NCI-H748 (cell line): ENCODE data around the gene LRRC4B.

Source experiments
- DNase-seq: peaks from one replicate; lab custom pipeline; 2025; ENCODE audit not compliant: unreplicated experiment; lab: John Stamatoyannopoulos, UW

Gene LRRC4B

GRCh38 chr19:50554212-50554611 lies 14.0 kb downstream of the LRRC4B start:
- DNase-seq, result no peak

GRCh38 chr19:50553134-50553703 lies 15.0 kb downstream of the LRRC4B start:
- no peak for DNase-seq

- no peak for DNase-seq
These were observed 15.7 kb downstream of the LRRC4B start for GRCh38 chr19:50552540-50552939.

GRCh38 chr19:50551715-50552187 lies 16.5 kb downstream of the LRRC4B start:
- DNase-seq, result no peak

- no peak for DNase-seq
These were observed 17.1 kb downstream of the LRRC4B start for GRCh38 chr19:50551034-50551714.

GRCh38 chr19:50550594-50550966 lies 17.7 kb downstream of the LRRC4B start:
- no peak for DNase-seq

GRCh38 chr19:50549927-50550593 lies 18.2 kb downstream of the LRRC4B start:
- DNase-seq, result no peak

GRCh38 chr19:50549059-50549926 lies 18.9 kb downstream of the LRRC4B start:
- DNase-seq, result no peak

- DNase-seq, result no peak
These were observed 19.8 kb downstream of the LRRC4B start for GRCh38 chr19:50548191-50549058.

- no peak for DNase-seq
These were observed 20.6 kb downstream of the LRRC4B start for GRCh38 chr19:50547385-50548190.

GRCh38 chr19:50546527-50547221 lies 21.6 kb downstream of the LRRC4B start:
- DNase-seq, result no peak

- no peak for DNase-seq
These were observed 25.3 kb downstream of the LRRC4B start for GRCh38 chr19:50542943-50543342.

- DNase-seq, result peak; percentile 85
These were observed 30.4 kb downstream of the LRRC4B start for GRCh38 chr19:50537769-50538230.

- no peak for DNase-seq
These were observed 30.9 kb downstream of the LRRC4B start for GRCh38 chr19:50537306-50537685.

GRCh38 chr19:50536662-50537305 lies 31.5 kb downstream of the LRRC4B start:
- no peak for DNase-seq

GRCh38 chr19:50535672-50536187 lies 32.5 kb downstream of the LRRC4B start:
- no peak for DNase-seq

- DNase-seq, result no peak
These were observed 33.8 kb downstream of the LRRC4B start for GRCh38 chr19:50534478-50534877.

- DNase-seq, result no peak
These were observed 35.3 kb downstream of the LRRC4B start for GRCh38 chr19:50532952-50533351.
